ENCODE data around the gene BRIP1. TPM values are rescaled to one million over a fixed set of nuclear protein-coding genes. Genes with fewer than 3 reads are reported as not detected.

BRIP1 gene
- total and polyA plus RNA-seq, 2 donors (not counting 3 experiments of a cell fraction or from before 2014, with no cell fraction given) = 1.8 to 12.1 TPM

GRCh38 chr17:61701978-61702377 is 161.3 kb downstream of the BRIP1 start:
- Histone ChIP-seq H3K36me3 (ENCODE audit: control insufficient read depth in 2 of 2, extremely low read depth in 1 of 2, insufficient read depth in 2 of 2, low read length in 2 of 2) (no peaks in the 10 kb centered on the region), H3K4me3 (replicated peaks in 1 of 3; ENCODE audit: insufficient read depth in 1 of 3, low read depth in 1 of 3, low read length in 3 of 3) (no peak overlapping the region), H3K4me1 (ENCODE audit: control insufficient read depth, extremely low read depth, insufficient read depth, low read length) (no peaks in the 10 kb centered on the region), H3K27ac (ENCODE audit: insufficient read depth, low read depth, low read length) (no peak overlapping the region), H4K20me1 (replicated peaks; ENCODE audit: control insufficient read depth, extremely low read depth, insufficient read depth, low read length) (no peaks in the 10 kb centered on the region), H3K27me3 (ENCODE audit: control insufficient read depth in 2 of 2, insufficient read depth in 2 of 2, low read length in 2 of 2) (no peaks in the 10 kb centered on the region), H3K9me1 (replicated peaks; ENCODE audit: control insufficient read depth, extremely low read depth, insufficient read depth, low read length) (no peaks in the 10 kb centered on the region), H2AFZ (ENCODE audit: low read depth, low read length) (no peak overlapping the region), H3K4me2 (ENCODE audit: insufficient read depth, low read length) (no peak overlapping the region), H3K9me3 (replicated peaks; ENCODE audit: control insufficient read depth, insufficient read depth, low read length) (no peaks in the 10 kb centered on the region), H3K79me2 (ENCODE audit: control insufficient read depth, insufficient read depth, low read length) (no peaks in the 10 kb centered on the region), H3K9ac (replicated peaks; ENCODE audit: extremely low read depth, insufficient read depth, low read length) (no peak overlapping the region)
- TF ChIP-seq EZH2 (IDR thresholded peaks at IDR 0.05; ENCODE audit: borderline replicate concordance, low read depth, low read length, severe bottlenecking) = no peak
- no peak for TF ChIP-seq POLR2AphosphoS5 (IDR thresholded peaks at IDR 0.05; ENCODE audit: insufficient read depth, low read depth, low read length)
- TF ChIP-seq GATA2 (IDR thresholded peaks at IDR 0.05; ENCODE audit: insufficient read depth, insufficient read length, low read depth, low read length) = no peak
- TF ChIP-seq CTCF (IDR thresholded peaks at IDR 0.05; ENCODE audit: extremely low read depth in 1 of 2, insufficient read depth in 1 of 2, low read depth in 1 of 2, low read length in 2 of 2) = no peak
- TF ChIP-seq POLR2A (IDR thresholded peaks at IDR 0.05; ENCODE audit: low read depth, low read length) = no peak
- no peak for TF ChIP-seq MYC (IDR thresholded peaks at IDR 0.05; ENCODE audit: low read depth, low read length)
- no peak for TF ChIP-seq JUN (IDR thresholded peaks at IDR 0.05; ENCODE audit: borderline replicate concordance, insufficient read depth, insufficient read length, low read depth)
- no peak for TF ChIP-seq MAX (IDR thresholded peaks at IDR 0.05; ENCODE audit: insufficient read depth, insufficient read length)
- TF ChIP-seq FOS (IDR thresholded peaks at IDR 0.05; ENCODE audit: borderline replicate concordance, insufficient read depth, low read length) = no peak
- BruUV-seq (replicated peaks) = no TSS peak
- intact Hi-C loops (cut with micrococcal nuclease) = no loop called here
- DNase-seq (ENCODE audit: low read depth, low spot score) (no peak), FAIRE-seq (no peak)
- POLR2A ChIA-PET = no interaction called here
- CTCF ChIA-PET = interaction anchor here (1.0 to 1.8 kb wide), 5 partner anchors 14 to 37 kb away, joined by 3 to 5 read pairs (median 3); no protein-coding TSS in a partner anchor
- dilution Hi-C loops (cut with MboI; ENCODE audit: extremely low pct_ligation_motif_present, low sequenced_read_pairs) = no loop called here
